Measurements from ENCODE around the gene NPTN. TPM values are rescaled to one million over a fixed set of nuclear protein-coding genes. Genes with fewer than 3 reads are reported as not detected.

The NPTN gene
- total and polyA plus RNA-seq, 2 experiments from 2014 or later = 56.3 to 113 TPM

DNA sequence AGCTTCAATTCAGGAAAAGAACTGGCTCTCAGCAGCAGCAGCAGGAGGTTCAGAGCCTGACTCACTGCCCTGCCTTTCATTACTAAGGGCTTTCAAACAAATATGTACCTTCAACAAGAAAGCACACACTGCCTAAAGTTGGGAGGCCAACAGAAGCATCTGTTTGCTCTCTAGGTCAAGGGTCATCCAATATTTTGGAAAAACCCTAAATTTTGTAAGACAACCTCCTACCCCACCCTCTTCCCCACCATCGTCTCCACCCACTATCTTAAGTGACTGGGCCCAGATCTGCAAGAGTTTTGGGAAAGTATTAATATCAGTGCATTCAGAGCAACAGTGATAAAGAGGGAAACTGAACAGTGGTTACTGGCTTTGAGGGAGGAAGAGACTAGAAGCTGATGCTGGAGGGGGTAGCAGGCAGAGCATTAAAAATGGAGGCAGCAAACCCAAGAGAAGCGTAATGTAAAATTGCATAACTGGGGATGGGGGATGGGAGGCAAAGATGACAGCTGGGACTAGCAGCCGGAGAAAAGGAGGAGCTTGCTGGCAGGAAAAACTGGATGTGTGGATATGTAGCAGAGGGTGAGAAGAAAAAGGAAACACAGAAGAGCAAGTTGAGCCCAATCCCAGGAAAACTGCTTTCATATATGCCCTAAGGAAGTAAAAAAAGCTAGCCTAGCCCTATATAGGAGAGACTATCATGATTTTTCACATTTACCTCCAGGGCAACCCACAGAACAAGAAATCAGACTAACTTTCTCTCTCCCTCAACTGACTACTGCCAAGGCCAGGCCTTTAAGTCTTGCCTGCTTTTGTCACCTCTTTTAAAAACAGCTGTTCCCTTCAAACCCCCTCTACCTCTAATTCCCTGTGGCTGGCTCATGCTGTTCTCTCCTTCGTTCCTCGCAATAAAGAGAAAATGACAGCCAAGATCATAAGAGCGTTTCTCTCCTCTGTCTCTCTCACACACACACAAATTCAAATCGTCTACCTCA, 31.4 kb downstream of the NPTN start:
- DNase-seq (ENCODE audit: low spot score) (peak; percentile 38), ATAC-seq (peak; percentile 33)
- H3K36me3 ChIP-seq (ENCODE audit: insufficient read depth) = no peaks in the 10 kb centered on the region
- Mint-ChIP-seq H3K36me3 (ENCODE audit: low read depth) (no peaks in the 10 kb centered on the region), H3K4me3 (no peak overlapping the region), H3K9me3 (no peaks in the 10 kb centered on the region), H3K4me1 (peaks cover 46% of the 10 kb centered on the region), H3K27me3 (ENCODE audit: insufficient read depth, low read depth, poor library complexity) (peaks cover 3% of the 10 kb centered on the region), H3K27ac (no peak overlapping the region)
- H3K4me1 ChIP-seq (ENCODE audit: insufficient read depth) = peaks cover 76% of the 10 kb centered on the region
- peak overlapping the region; percentile 44; the same call in 1 of the 2 replicates for H3K4me3 ChIP-seq
- H4K20me1 ChIP-seq (replicated peaks; ENCODE audit: insufficient read depth) = peaks cover 84% of the 10 kb centered on the region
- TF ChIP-seq, protein P1, sequence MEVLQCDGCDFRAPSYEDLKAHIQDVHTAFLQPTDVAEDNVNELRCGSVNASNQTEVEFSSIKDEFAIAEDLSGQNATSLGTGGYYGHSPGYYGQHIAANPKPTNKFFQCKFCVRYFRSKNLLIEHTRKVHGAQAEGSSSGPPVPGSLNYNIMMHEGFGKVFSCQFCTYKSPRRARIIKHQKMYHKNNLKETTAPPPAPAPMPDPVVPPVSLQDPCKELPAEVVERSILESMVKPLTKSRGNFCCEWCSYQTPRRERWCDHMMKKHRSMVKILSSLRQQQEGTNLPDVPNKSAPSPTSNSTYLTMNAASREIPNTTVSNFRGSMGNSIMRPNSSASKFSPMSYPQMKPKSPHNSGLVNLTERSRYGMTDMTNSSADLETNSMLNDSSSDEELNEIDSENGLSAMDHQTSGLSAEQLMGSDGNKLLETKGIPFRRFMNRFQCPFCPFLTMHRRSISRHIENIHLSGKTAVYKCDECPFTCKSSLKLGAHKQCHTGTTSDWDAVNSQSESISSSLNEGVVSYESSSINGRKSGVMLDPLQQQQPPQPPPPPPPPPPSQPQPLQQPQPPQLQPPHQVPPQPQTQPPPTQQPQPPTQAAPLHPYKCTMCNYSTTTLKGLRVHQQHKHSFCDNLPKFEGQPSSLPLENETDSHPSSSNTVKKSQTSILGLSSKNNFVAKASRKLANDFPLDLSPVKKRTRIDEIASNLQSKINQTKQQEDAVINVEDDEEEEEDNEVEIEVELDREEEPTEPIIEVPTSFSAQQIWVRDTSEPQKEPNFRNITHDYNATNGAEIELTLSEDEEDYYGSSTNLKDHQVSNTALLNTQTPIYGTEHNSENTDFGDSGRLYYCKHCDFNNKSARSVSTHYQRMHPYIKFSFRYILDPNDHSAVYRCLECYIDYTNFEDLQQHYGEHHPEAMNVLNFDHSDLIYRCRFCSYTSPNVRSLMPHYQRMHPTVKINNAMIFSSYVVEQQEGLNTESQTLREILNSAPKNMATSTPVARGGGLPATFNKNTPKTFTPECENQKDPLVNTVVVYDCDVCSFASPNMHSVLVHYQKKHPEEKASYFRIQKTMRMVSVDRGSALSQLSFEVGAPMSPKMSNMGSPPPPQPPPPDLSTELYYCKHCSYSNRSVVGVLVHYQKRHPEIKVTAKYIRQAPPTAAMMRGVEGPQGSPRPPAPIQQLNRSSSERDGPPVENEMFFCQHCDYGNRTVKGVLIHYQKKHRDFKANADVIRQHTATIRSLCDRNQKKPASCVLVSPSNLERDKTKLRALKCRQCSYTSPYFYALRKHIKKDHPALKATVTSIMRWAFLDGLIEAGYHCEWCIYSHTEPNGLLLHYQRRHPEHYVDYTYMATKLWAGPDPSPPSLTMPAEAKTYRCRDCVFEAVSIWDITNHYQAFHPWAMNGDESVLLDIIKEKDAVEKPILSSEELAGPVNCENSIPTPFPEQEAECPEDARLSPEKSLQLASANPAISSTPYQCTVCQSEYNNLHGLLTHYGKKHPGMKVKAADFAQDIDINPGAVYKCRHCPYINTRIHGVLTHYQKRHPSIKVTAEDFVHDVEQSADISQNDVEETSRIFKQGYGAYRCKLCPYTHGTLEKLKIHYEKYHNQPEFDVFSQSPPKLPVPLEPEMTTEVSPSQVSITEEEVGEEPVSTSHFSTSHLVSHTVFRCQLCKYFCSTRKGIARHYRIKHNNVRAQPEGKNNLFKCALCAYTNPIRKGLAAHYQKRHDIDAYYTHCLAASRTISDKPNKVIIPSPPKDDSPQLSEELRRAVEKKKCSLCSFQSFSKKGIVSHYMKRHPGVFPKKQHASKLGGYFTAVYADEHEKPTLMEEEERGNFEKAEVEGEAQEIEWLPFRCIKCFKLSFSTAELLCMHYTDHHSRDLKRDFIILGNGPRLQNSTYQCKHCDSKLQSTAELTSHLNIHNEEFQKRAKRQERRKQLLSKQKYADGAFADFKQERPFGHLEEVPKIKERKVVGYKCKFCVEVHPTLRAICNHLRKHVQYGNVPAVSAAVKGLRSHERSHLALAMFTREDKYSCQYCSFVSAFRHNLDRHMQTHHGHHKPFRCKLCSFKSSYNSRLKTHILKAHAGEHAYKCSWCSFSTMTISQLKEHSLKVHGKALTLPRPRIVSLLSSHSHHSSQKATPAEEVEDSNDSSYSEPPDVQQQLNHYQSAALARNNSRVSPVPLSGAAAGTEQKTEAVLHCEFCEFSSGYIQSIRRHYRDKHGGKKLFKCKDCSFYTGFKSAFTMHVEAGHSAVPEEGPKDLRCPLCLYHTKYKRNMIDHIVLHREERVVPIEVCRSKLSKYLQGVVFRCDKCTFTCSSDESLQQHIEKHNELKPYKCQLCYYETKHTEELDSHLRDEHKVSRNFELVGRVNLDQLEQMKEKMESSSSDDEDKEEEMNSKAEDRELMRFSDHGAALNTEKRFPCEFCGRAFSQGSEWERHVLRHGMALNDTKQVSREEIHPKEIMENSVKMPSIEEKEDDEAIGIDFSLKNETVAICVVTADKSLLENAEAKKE (CRISPR knock-in tag; IDR thresholded peaks at IDR 0.05) = no peak
- TF ChIP-seq, protein P2, sequence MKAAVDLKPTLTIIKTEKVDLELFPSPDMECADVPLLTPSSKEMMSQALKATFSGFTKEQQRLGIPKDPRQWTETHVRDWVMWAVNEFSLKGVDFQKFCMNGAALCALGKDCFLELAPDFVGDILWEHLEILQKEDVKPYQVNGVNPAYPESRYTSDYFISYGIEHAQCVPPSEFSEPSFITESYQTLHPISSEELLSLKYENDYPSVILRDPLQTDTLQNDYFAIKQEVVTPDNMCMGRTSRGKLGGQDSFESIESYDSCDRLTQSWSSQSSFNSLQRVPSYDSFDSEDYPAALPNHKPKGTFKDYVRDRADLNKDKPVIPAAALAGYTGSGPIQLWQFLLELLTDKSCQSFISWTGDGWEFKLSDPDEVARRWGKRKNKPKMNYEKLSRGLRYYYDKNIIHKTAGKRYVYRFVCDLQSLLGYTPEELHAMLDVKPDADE (IDR thresholded peaks at IDR 0.05) = no peak
- TF ChIP-seq EZH2phosphoT487 (IDR thresholded peaks at IDR 0.05; ENCODE audit: unreplicated experiment) = no peak
- TF ChIP-seq STAT1 (IDR thresholded peaks at IDR 0.05; ENCODE audit: unreplicated experiment) = no peak
- no peak for TF ChIP-seq NANOG (IDR thresholded peaks at IDR 0.05; ENCODE audit: borderline replicate concordance)
- TF ChIP-seq ZNF331 (CRISPR knock-in tag; IDR thresholded peaks at IDR 0.05; ENCODE audit: low read depth) = no peak
- TF ChIP-seq, protein P3, sequence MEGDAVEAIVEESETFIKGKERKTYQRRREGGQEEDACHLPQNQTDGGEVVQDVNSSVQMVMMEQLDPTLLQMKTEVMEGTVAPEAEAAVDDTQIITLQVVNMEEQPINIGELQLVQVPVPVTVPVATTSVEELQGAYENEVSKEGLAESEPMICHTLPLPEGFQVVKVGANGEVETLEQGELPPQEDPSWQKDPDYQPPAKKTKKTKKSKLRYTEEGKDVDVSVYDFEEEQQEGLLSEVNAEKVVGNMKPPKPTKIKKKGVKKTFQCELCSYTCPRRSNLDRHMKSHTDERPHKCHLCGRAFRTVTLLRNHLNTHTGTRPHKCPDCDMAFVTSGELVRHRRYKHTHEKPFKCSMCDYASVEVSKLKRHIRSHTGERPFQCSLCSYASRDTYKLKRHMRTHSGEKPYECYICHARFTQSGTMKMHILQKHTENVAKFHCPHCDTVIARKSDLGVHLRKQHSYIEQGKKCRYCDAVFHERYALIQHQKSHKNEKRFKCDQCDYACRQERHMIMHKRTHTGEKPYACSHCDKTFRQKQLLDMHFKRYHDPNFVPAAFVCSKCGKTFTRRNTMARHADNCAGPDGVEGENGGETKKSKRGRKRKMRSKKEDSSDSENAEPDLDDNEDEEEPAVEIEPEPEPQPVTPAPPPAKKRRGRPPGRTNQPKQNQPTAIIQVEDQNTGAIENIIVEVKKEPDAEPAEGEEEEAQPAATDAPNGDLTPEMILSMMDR (conservative IDR thresholded peaks at IDR 0.05; ENCODE audit: low read depth in 2 of 2) = no peak
- H3K9me2 ChIP-seq (ENCODE audit: insufficient read depth) = no peaks in the 10 kb centered on the region
- 0 out of 2 replicates have a peak, but pooled peaks cover 2% of the 10 kb centered on the region for H3F3A ChIP-seq (replicated peaks; ENCODE audit: low read depth)
- H3K27ac ChIP-seq (ENCODE audit: low read depth) = peak overlapping the region; percentile 77
- H3K27me3 ChIP-seq (ENCODE audit: insufficient read depth) = no peaks in the 10 kb centered on the region
- peaks cover 99% of the 10 kb centered on the region for H3K79me2 ChIP-seq (replicated peaks; ENCODE audit: insufficient read depth)
- H3K4me2 ChIP-seq = peak overlapping the region; percentile 79
- H2AFZ ChIP-seq = no peak overlapping the region

All from GM23338 (cell line).